Retinal pigment epithelial cell (primary cell): Measurements from ENCODE around the gene PPRC1.

ENCODE experiments used
- DNase-seq: peaks from one replicate; pipeline ENCODE4 v3.0.0-alpha.2; 2010; ENCODE audit warnings: low read depth
- H3K4me3 ChIP-seq: 2 replicates; pipeline ENCODE4 v1.5.1; 2011; ENCODE audit warnings: mild to moderate bottlenecking, low read length, control low read depth, moderate library complexity
- CTCF ChIP-seq: conservative IDR thresholded peaks from 2 replicates; pipeline ENCODE4 v1.5.1; 2011; ENCODE audit warnings: low read depth, low read length, control low read depth, inconsistent platforms

PPRC1 gene

GRCh38 chr10:102151774-102152544 lies 19.1 kb downstream of the PPRC1 start, which contains the start of gene NOLC1:
NOLC1 (plus strand) TSS chr10:102152389; CDS start chr10:102152411, 22 bp downstream.
- TF ChIP-seq CTCF: no peak
- peak within 1 kb of the TSS; percentile 99 for H3K4me3 ChIP-seq
- DNase-seq: peak; percentile 97

GRCh38 chr10:102152545-102152890 lies 19.7 kb downstream of the PPRC1 start:
- DNase-seq: no peak
- no peak for TF ChIP-seq CTCF

GRCh38 chr10:102153093-102153620 lies 20.3 kb downstream of the PPRC1 start:
- H3K4me3 ChIP-seq: peak overlapping the region; percentile 99
- no peak for TF ChIP-seq CTCF
- DNase-seq: no peak

More at GRCh38 chr10:102152545-102152890, 19.7 kb downstream of the PPRC1 start:
- H3K4me3 ChIP-seq: peak overlapping the region; percentile 99

- H3K4me3 ChIP-seq: no peak overlapping the region
- no peak for DNase-seq
- TF ChIP-seq CTCF: no peak
Measured at GRCh38 chr10:102154466-102155116, 21.8 kb downstream of the PPRC1 start.

GRCh38 chr10:102157224-102157623 lies 24.4 kb downstream of the PPRC1 start:
- DNase-seq: no peak
- no peak for TF ChIP-seq CTCF
- no peak overlapping the region for H3K4me3 ChIP-seq

GRCh38 chr10:102159051-102159597 lies 26.3 kb downstream of the PPRC1 start:
- H3K4me3 ChIP-seq: no peak overlapping the region
- no peak for DNase-seq
- TF ChIP-seq CTCF: no peak
